HEK293 (cell line): ENCODE data around the gene CTBP2.

ENCODE experiments used
- CTCF ChIA-PET: fragments of 350-600 bp; formaldehyde crosslinking; extraction: SDS; loops from one replicate; lab custom pipeline; 2021; ENCODE audit warnings: antibody characterized with exemption; lab: Yijun Ruan, JAX
- POLR2A ChIA-PET: fragments of 300-600 bp; formaldehyde crosslinking; extraction: SDS; loops from one replicate; lab custom pipeline; 2020; ENCODE audit warnings: antibody characterized with exemption, inconsistent platforms; lab: Yijun Ruan, JAX
- H3K27ac ChIP-seq: fragments of 200-500 bp; sonication (Bioruptor generic); 2 replicates; pipeline ENCODE4 v1.5.1; 2014; ENCODE audit warnings: low read depth, low read length, control low read depth, inconsistent platforms; ENCODE audit errors: extremely low read depth
- H3K36me3 ChIP-seq, 2 experiments: fragments of 200-500 bp in 1 of 2; sonication (Bioruptor generic) in 1 of 2; 1 replicate in 1 of 2; 2 replicates in 1 of 2; pipeline ENCODE4 v1.5.1; 2014 to 2017; ENCODE audit warnings: inconsistent platforms in 2 of 2, low read length in 2 of 2; ENCODE audit not compliant: control insufficient read depth in 2 of 2, insufficient read depth in 1 of 2
- H3K4me1 ChIP-seq: fragments of 200-500 bp; sonication (Bioruptor generic); 2 replicates; pipeline ENCODE4 v1.5.1; 2014; ENCODE audit warnings: mild to moderate bottlenecking, low read length, inconsistent platforms; ENCODE audit not compliant: control insufficient read depth, insufficient read depth
- H3K4me3 ChIP-seq: 2 replicates; pipeline ENCODE4 v1.5.1; 2011; ENCODE audit warnings: low read depth, mild to moderate bottlenecking, control low read depth, low read length, moderate library complexity
- H3K9me3 ChIP-seq: fragments of 200-500 bp; sonication (Bioruptor generic); 2 replicates; pipeline ENCODE4 v1.5.1; 2014; ENCODE audit warnings: low read depth, low read length, inconsistent platforms; ENCODE audit not compliant: control insufficient read depth, insufficient read depth
- GLIS1 ChIP-seq: fragments of 450-650 bp; formaldehyde crosslinking; IDR thresholded peaks from 2 replicates; pipeline ENCODE4 v1.5.1; 2016; ENCODE audit warnings: missing biosample characterization, missing genetic modification characterization
- KLF1 ChIP-seq: fragments of 450-650 bp; formaldehyde crosslinking; IDR thresholded peaks from 2 replicates; pipeline ENCODE4 v1.5.1; 2016; ENCODE audit warnings: missing biosample characterization, missing genetic modification characterization
- KLF7 ChIP-seq: fragments of 450-650 bp; formaldehyde crosslinking; IDR thresholded peaks from 2 replicates; pipeline ENCODE4 v1.5.1; 2016; ENCODE audit warnings: missing biosample characterization, missing genetic modification characterization, borderline replicate concordance
- SP3 ChIP-seq: fragments of 450-650 bp; formaldehyde crosslinking; IDR thresholded peaks from 2 replicates; pipeline ENCODE4 v1.5.1; 2016; ENCODE audit warnings: missing biosample characterization, missing genetic modification characterization
- ZNF121 ChIP-seq: fragments of 450-650 bp; formaldehyde crosslinking; IDR thresholded peaks from 2 replicates; pipeline ENCODE4 v1.5.1; 2016; ENCODE audit warnings: missing biosample characterization, missing genetic modification characterization
- ZNF146 ChIP-seq: fragments of 450-650 bp; formaldehyde crosslinking; IDR thresholded peaks from 2 replicates; pipeline ENCODE4 v1.5.1; 2016; ENCODE audit warnings: missing biosample characterization, missing genetic modification characterization
- ZNF266 ChIP-seq: fragments of 450-650 bp; formaldehyde crosslinking; IDR thresholded peaks from 2 replicates; pipeline ENCODE4 v1.5.1; 2016; ENCODE audit warnings: missing biosample characterization, missing genetic modification characterization, low read depth
- ZNF302 ChIP-seq: fragments of 450-650 bp; formaldehyde crosslinking; IDR thresholded peaks from 2 replicates; pipeline ENCODE4 v1.5.1; 2016; ENCODE audit warnings: missing biosample characterization, missing genetic modification characterization, low read depth
- ZNF555 ChIP-seq: fragments of 450-650 bp; formaldehyde crosslinking; conservative IDR thresholded peaks from 2 replicates; pipeline ENCODE4 v1.5.1; 2017; ENCODE audit warnings: missing biosample characterization, mild to moderate bottlenecking, missing genetic modification characterization, inconsistent platforms
- ZNF623 ChIP-seq: fragments of 450-650 bp; formaldehyde crosslinking; IDR thresholded peaks from 2 replicates; pipeline ENCODE4 v1.5.1; 2016; ENCODE audit warnings: missing biosample characterization, missing genetic modification characterization
- ZNF664 ChIP-seq: fragments of 450-650 bp; formaldehyde crosslinking; IDR thresholded peaks from 2 replicates; pipeline ENCODE4 v1.5.1; 2016; ENCODE audit warnings: missing biosample characterization, missing genetic modification characterization
- ZNF776 ChIP-seq: fragments of 450-650 bp; formaldehyde crosslinking; IDR thresholded peaks from 2 replicates; pipeline ENCODE4 v1.5.0; 2017; ENCODE audit warnings: missing biosample characterization, missing genetic modification characterization, borderline replicate concordance
- TF ChIP-seq, protein P1 (sequence below): fragments of 450-650 bp; formaldehyde crosslinking; IDR thresholded peaks from 2 replicates; pipeline ENCODE4 v1.5.1; 2016; ENCODE audit warnings: missing biosample characterization, missing genetic modification characterization
- TF ChIP-seq, protein P2 (sequence below): fragments of 450-650 bp; formaldehyde crosslinking; IDR thresholded peaks from 2 replicates; pipeline ENCODE4; 2016; ENCODE audit warnings: missing biosample characterization, missing genetic modification characterization
- TF ChIP-seq, protein P3 (sequence below): fragments of 450-650 bp; formaldehyde crosslinking; IDR thresholded peaks from 2 replicates; pipeline ENCODE4 v1.5.1; 2016; ENCODE audit warnings: missing biosample characterization, missing genetic modification characterization
- TF ChIP-seq, protein P4 (sequence below): fragments of 450-650 bp; formaldehyde crosslinking; IDR thresholded peaks from 2 replicates; pipeline ENCODE4 v1.5.1; 2016; ENCODE audit warnings: missing biosample characterization, missing genetic modification characterization
- TF ChIP-seq, protein P5 (sequence below): fragments of 450-650 bp; formaldehyde crosslinking; IDR thresholded peaks from 2 replicates; pipeline ENCODE4 v1.5.1; 2016; ENCODE audit warnings: missing biosample characterization, missing genetic modification characterization
- TF ChIP-seq, protein P6 (sequence below): fragments of 450-650 bp; formaldehyde crosslinking; IDR thresholded peaks from 2 replicates; pipeline ENCODE4 v1.5.1; 2017; ENCODE audit warnings: missing biosample characterization, missing genetic modification characterization
- TF ChIP-seq, protein P7 (sequence below): fragments of 450-650 bp; IDR thresholded peaks from 2 replicates; pipeline ENCODE4 v1.5.1; 2018; ENCODE audit warnings: missing biosample characterization, missing genetic modification characterization

The CTBP2 gene

DNA sequence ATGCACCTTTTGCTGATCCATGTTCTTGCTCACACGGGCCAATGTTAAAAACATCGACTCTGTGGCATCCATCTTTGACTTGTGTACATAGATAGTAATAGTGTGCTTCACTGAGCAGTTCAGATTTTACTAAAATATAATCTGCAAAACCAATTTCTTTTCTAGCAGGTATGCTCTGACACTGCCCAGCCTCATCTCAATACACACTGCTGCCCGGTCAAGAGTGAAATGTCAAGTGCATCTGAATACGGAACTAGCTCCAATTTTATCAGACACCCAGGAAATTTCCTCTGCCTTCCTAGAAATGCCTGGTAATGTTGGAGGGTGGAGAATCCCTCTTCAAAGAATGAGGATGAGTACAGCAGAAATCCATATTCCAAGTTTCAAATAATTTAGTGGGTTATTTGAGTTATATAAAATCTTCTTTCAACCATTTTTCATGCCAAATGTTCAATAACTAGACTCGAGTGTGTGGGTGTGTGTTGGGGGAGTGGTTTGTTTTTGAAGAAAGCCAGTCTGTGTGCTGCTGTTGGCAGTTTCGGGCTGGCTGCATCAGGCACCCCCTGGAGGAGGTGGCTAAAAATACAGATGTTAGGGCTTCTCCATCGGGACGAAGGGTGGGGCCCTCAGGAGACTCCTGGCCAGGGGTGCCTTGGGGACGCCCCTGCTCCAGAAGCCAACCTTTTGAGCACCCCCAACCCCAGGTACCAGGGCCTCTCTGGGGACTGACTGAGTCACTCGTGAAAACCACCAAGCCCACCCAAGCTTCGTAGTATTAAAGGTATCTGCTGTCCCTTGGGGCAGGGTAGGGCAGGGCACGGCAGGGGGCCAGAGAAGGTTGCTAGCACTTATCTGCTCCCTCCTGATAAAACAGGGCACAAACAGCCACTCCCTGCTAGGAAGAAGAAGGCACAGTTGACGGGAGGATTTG lies 15.4 kb downstream of the CTBP2 start:
- H3K36me3 ChIP-seq, result peaks cover 0 to 19% of the 10 kb centered on the region in 2 experiments; a peak in 1 of 3 replicates
- ChIA-PET POLR2A (interaction anchor here (0.8 kb wide), 1 partner anchor 15 kb away, joined by 4 read pairs; the partner anchor contains the start of gene CTBP2), CTCF (interaction anchor here (0.7 to 2.0 kb wide), 8 partner anchors 9 to 108 kb away, joined by 3 to 8 read pairs (median 3); no protein-coding TSS in a partner anchor)
- H3K27ac ChIP-seq, result no peak overlapping the region
- H3K9me3 ChIP-seq, result no peaks in the 10 kb centered on the region
- no peak overlapping the region for H3K4me3 ChIP-seq
- peaks cover 41% of the 10 kb centered on the region for H3K4me1 ChIP-seq
- TF ChIP-seq ZNF555 (no peak), ZNF776 (tag by site-specific recombination) (no peak), ZNF664 (tag by site-specific recombination) (no peak), ZNF623 (no peak), SP3 (tag by site-specific recombination) (no peak), KLF1 (peak; percentile 77), GLIS1 (tag by site-specific recombination) (peak; percentile 44), ZNF121 (tag by site-specific recombination) (no peak), KLF7 (peak; percentile 69; the same call in 1 of the 2 replicates), ZNF302 (tag by site-specific recombination) (no peak), ZNF266 (no peak), ZNF146 (no peak)
- TF ChIP-seq, protein P1, sequence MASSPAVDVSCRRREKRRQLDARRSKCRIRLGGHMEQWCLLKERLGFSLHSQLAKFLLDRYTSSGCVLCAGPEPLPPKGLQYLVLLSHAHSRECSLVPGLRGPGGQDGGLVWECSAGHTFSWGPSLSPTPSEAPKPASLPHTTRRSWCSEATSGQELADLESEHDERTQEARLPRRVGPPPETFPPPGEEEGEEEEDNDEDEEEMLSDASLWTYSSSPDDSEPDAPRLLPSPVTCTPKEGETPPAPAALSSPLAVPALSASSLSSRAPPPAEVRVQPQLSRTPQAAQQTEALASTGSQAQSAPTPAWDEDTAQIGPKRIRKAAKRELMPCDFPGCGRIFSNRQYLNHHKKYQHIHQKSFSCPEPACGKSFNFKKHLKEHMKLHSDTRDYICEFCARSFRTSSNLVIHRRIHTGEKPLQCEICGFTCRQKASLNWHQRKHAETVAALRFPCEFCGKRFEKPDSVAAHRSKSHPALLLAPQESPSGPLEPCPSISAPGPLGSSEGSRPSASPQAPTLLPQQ, result peak; percentile 63; the same call in 1 of the 2 replicates
- TF ChIP-seq, protein P2, sequence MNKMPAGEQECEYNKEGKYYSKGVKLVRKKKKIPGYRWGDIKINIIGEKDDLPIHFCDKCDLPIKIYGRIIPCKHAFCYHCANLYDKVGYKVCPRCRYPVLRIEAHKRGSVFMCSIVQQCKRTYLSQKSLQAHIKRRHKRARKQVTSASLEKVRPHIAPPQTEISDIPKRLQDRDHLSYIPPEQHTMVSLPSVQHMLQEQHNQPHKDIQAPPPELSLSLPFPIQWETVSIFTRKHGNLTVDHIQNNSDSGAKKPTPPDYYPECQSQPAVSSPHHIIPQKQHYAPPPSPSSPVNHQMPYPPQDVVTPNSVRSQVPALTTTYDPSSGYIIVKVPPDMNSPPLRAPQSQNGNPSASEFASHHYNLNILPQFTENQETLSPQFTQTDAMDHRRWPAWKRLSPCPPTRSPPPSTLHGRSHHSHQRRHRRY (tag by site-specific recombination), result no peak
- TF ChIP-seq, protein P3, sequence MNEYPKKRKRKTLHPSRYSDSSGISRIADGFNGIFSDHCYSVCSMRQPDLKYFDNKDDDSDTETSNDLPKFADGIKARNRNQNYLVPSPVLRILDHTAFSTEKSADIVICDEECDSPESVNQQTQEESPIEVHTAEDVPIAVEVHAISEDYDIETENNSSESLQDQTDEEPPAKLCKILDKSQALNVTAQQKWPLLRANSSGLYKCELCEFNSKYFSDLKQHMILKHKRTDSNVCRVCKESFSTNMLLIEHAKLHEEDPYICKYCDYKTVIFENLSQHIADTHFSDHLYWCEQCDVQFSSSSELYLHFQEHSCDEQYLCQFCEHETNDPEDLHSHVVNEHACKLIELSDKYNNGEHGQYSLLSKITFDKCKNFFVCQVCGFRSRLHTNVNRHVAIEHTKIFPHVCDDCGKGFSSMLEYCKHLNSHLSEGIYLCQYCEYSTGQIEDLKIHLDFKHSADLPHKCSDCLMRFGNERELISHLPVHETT (tag by site-specific recombination), result no peak
- TF ChIP-seq, protein P4, sequence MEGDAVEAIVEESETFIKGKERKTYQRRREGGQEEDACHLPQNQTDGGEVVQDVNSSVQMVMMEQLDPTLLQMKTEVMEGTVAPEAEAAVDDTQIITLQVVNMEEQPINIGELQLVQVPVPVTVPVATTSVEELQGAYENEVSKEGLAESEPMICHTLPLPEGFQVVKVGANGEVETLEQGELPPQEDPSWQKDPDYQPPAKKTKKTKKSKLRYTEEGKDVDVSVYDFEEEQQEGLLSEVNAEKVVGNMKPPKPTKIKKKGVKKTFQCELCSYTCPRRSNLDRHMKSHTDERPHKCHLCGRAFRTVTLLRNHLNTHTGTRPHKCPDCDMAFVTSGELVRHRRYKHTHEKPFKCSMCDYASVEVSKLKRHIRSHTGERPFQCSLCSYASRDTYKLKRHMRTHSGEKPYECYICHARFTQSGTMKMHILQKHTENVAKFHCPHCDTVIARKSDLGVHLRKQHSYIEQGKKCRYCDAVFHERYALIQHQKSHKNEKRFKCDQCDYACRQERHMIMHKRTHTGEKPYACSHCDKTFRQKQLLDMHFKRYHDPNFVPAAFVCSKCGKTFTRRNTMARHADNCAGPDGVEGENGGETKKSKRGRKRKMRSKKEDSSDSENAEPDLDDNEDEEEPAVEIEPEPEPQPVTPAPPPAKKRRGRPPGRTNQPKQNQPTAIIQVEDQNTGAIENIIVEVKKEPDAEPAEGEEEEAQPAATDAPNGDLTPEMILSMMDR (tag by site-specific recombination), result 0 out of 2 replicates have a peak, but pooled peaks have one; percentile 29
- TF ChIP-seq, protein P5, sequence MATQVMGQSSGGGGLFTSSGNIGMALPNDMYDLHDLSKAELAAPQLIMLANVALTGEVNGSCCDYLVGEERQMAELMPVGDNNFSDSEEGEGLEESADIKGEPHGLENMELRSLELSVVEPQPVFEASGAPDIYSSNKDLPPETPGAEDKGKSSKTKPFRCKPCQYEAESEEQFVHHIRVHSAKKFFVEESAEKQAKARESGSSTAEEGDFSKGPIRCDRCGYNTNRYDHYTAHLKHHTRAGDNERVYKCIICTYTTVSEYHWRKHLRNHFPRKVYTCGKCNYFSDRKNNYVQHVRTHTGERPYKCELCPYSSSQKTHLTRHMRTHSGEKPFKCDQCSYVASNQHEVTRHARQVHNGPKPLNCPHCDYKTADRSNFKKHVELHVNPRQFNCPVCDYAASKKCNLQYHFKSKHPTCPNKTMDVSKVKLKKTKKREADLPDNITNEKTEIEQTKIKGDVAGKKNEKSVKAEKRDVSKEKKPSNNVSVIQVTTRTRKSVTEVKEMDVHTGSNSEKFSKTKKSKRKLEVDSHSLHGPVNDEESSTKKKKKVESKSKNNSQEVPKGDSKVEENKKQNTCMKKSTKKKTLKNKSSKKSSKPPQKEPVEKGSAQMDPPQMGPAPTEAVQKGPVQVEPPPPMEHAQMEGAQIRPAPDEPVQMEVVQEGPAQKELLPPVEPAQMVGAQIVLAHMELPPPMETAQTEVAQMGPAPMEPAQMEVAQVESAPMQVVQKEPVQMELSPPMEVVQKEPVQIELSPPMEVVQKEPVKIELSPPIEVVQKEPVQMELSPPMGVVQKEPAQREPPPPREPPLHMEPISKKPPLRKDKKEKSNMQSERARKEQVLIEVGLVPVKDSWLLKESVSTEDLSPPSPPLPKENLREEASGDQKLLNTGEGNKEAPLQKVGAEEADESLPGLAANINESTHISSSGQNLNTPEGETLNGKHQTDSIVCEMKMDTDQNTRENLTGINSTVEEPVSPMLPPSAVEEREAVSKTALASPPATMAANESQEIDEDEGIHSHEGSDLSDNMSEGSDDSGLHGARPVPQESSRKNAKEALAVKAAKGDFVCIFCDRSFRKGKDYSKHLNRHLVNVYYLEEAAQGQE, result no peak
- TF ChIP-seq, protein P6, sequence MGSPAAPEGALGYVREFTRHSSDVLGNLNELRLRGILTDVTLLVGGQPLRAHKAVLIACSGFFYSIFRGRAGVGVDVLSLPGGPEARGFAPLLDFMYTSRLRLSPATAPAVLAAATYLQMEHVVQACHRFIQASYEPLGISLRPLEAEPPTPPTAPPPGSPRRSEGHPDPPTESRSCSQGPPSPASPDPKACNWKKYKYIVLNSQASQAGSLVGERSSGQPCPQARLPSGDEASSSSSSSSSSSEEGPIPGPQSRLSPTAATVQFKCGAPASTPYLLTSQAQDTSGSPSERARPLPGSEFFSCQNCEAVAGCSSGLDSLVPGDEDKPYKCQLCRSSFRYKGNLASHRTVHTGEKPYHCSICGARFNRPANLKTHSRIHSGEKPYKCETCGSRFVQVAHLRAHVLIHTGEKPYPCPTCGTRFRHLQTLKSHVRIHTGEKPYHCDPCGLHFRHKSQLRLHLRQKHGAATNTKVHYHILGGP, result no peak
- TF ChIP-seq, protein P7, sequence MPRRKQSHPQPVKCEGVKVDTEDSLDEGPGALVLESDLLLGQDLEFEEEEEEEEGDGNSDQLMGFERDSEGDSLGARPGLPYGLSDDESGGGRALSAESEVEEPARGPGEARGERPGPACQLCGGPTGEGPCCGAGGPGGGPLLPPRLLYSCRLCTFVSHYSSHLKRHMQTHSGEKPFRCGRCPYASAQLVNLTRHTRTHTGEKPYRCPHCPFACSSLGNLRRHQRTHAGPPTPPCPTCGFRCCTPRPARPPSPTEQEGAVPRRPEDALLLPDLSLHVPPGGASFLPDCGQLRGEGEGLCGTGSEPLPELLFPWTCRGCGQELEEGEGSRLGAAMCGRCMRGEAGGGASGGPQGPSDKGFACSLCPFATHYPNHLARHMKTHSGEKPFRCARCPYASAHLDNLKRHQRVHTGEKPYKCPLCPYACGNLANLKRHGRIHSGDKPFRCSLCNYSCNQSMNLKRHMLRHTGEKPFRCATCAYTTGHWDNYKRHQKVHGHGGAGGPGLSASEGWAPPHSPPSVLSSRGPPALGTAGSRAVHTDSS, result no peak
